Ovary (tissue), 3 donors: ENCODE results near the gene TMOD2.

Experiments used
- POLR2A ChIP-seq: fragments of 450-650 bp; IDR thresholded peaks from one replicate; pipeline ENCODE4 v1.6.1; 2017; ENCODE audit warnings: antibody characterized with exemption, mild to moderate bottlenecking, moderate library complexity
- TF ChIP-seq, protein P1 (sequence below), 3 donors: fragments of 450-650 bp in 2 of 3; fragments of 200-600 bp in 1 of 3; IDR thresholded peaks; one replicate each; pipeline versions ENCODE4 v1.5.1 to v1.8.0; 2016 to 2022; ENCODE audit warnings: antibody characterized with exemption in 3 of 3, mild to moderate bottlenecking in 1 of 3
- donor health status: DM: no; HTN: no; CAD: no.

DNA sequence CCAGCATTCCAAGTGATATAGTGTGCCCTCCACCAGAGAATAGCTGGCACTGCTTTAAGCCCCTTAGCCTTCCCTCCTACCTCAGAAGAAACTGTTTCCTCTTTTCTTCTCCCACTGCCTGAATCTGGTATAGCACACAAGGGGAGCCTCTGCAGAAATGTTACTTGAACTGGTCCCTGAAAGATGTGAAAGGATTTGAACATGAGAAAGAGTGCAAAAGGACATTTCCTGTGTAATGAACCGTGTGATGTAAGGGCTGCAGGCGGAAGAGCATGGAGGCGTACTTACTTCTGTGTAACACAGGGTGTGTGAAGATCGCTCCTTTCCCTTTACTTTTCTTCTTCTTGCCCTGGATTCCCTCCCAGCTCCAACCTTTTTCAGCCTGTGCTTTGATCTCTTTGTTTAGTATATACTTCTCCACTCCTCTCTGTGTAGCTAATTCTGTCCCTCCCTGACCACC is 86.4 kb downstream of the TMOD2 start:
- TF ChIP-seq, protein P1, sequence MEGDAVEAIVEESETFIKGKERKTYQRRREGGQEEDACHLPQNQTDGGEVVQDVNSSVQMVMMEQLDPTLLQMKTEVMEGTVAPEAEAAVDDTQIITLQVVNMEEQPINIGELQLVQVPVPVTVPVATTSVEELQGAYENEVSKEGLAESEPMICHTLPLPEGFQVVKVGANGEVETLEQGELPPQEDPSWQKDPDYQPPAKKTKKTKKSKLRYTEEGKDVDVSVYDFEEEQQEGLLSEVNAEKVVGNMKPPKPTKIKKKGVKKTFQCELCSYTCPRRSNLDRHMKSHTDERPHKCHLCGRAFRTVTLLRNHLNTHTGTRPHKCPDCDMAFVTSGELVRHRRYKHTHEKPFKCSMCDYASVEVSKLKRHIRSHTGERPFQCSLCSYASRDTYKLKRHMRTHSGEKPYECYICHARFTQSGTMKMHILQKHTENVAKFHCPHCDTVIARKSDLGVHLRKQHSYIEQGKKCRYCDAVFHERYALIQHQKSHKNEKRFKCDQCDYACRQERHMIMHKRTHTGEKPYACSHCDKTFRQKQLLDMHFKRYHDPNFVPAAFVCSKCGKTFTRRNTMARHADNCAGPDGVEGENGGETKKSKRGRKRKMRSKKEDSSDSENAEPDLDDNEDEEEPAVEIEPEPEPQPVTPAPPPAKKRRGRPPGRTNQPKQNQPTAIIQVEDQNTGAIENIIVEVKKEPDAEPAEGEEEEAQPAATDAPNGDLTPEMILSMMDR (IDR thresholded peaks at IDR 0.05), result no peak
- no peak for TF ChIP-seq POLR2A
